Ascending aorta (tissue), 2 donors: ENCODE results near the gene HSPG2. TPM values are rescaled to one million over a fixed set of nuclear protein-coding genes. Genes with fewer than 3 reads are reported as not detected.

ENCODE experiments used
- DNase-seq, 2 donors: peaks; one replicate each; pipeline ENCODE4 v3.0.0-alpha.2; 2019; ENCODE audit warnings: low spot score in 2 of 2
- H3K27ac ChIP-seq, 2 donors: fragments of 200-600 bp; sonication (generic); one replicate each; pipeline ENCODE4 v1.5.1; 2016 to 2017; ENCODE audit warnings: mild to moderate bottlenecking in 1 of 2
- H3K27me3 ChIP-seq: fragments of 200-600 bp; sonication (generic); one replicate; pipeline ENCODE4 v1.5.1; 2017
- H3K36me3 ChIP-seq, 2 donors: fragments of 200-600 bp; sonication (generic); one replicate each; pipeline ENCODE4 v1.5.1; 2016
- H3K4me1 ChIP-seq, 2 donors: fragments of 200-600 bp; sonication (generic); one replicate each; pipeline ENCODE4 v1.5.1; 2016 to 2017; ENCODE audit warnings: mild to moderate bottlenecking in 1 of 2
- H3K4me3 ChIP-seq, 2 donors: fragments of 200-600 bp; sonication (generic); one replicate each; pipeline ENCODE4 v1.5.1; 2016 to 2017; ENCODE audit warnings: mild to moderate bottlenecking in 1 of 2
- H3K9me3 ChIP-seq, 2 donors: fragments of 200-600 bp; sonication (generic); one replicate each; pipeline ENCODE4 v1.5.1; 2016
- intact Hi-C: fragments of 100-400 bp; cut with DNase I; formaldehyde crosslinking; loops from one replicate; pipeline ENCODE4 v1.15.1; 2023
- total RNA-seq: library from RNA; depleted of rRNA; stranded (reverse); fragments of >200 nt; gene quantifications from one replicate; pipeline ENCODE4 v1.1.0, GENCODE V29; 2016
- TF ChIP-seq, protein P1 (sequence below), 3 experiments: fragments of 200-600 bp in 2 of 3; fragments of 450-650 bp in 1 of 3; sonication (generic) in 2 of 3; IDR thresholded peaks; one replicate each; pipeline ENCODE4 v1.5.1; 2016 to 2019; ENCODE audit warnings: antibody characterized with exemption in 3 of 3, mild to moderate bottlenecking in 1 of 3, moderate library complexity in 1 of 3

The HSPG2 gene
- total RNA-seq, 1 donor from 2014 or later, result 1,294 TPM

GRCh38 chr1:21876267-21876666 lies 60.8 kb downstream of the HSPG2 start:
- TF ChIP-seq, protein P1, sequence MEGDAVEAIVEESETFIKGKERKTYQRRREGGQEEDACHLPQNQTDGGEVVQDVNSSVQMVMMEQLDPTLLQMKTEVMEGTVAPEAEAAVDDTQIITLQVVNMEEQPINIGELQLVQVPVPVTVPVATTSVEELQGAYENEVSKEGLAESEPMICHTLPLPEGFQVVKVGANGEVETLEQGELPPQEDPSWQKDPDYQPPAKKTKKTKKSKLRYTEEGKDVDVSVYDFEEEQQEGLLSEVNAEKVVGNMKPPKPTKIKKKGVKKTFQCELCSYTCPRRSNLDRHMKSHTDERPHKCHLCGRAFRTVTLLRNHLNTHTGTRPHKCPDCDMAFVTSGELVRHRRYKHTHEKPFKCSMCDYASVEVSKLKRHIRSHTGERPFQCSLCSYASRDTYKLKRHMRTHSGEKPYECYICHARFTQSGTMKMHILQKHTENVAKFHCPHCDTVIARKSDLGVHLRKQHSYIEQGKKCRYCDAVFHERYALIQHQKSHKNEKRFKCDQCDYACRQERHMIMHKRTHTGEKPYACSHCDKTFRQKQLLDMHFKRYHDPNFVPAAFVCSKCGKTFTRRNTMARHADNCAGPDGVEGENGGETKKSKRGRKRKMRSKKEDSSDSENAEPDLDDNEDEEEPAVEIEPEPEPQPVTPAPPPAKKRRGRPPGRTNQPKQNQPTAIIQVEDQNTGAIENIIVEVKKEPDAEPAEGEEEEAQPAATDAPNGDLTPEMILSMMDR (IDR thresholded peaks at IDR 0.05), result no peak
- H3K27me3 ChIP-seq, result no peaks in the 10 kb centered on the region
- H3K4me1 ChIP-seq, result peaks cover 4 to 5% of the 10 kb centered on the region in 2 donors
- DNase-seq, result no peak
- no peak overlapping the region for H3K27ac ChIP-seq
- no peaks in the 10 kb centered on the region for H3K9me3 ChIP-seq
- peaks cover 96 to 98% of the 10 kb centered on the region in 2 donors for H3K36me3 ChIP-seq
- intact Hi-C loops, result no loop called here
- no peak overlapping the region for H3K4me3 ChIP-seq

- H3K9me3 ChIP-seq, result no peaks in the 10 kb centered on the region
- TF ChIP-seq, protein P1 (IDR thresholded peaks at IDR 0.05), result no peak
- H3K4me1 ChIP-seq, result peaks cover 4 to 6% of the 10 kb centered on the region in 2 donors
- no peak overlapping the region for H3K4me3 ChIP-seq
- H3K36me3 ChIP-seq, result peaks cover 96 to 98% of the 10 kb centered on the region in 2 donors
- no peak for DNase-seq
- H3K27ac ChIP-seq, result no peak overlapping the region
- intact Hi-C loops, result no loop called here
- H3K27me3 ChIP-seq, result no peaks in the 10 kb centered on the region
Measured at GRCh38 chr1:21875621-21876063, 61.5 kb downstream of the HSPG2 start.

- no peak for DNase-seq
- peak overlapping the region; percentile 10 to 22 for H3K27ac ChIP-seq
- peaks cover 93 to 96% of the 10 kb centered on the region in 2 donors for H3K36me3 ChIP-seq
Measured at GRCh38 chr1:21874778-21875547, 62.1 kb downstream of the HSPG2 start.

GRCh38 chr1:21874328-21874727 lies 62.8 kb downstream of the HSPG2 start:
- H3K36me3 ChIP-seq, result peaks cover 86 to 93% of the 10 kb centered on the region in 2 donors
- no peaks in the 10 kb centered on the region for H3K27me3 ChIP-seq
- peaks cover 15 to 17% of the 10 kb centered on the region in 2 donors for H3K4me1 ChIP-seq
- no peak for DNase-seq
- no peaks in the 10 kb centered on the region for H3K9me3 ChIP-seq
- peak overlapping the region; percentile 10 to 22 for H3K27ac ChIP-seq
- no peak overlapping the region for H3K4me3 ChIP-seq
- intact Hi-C loops, result no loop called here
- TF ChIP-seq, protein P1 (IDR thresholded peaks at IDR 0.05), result no peak

More at GRCh38 chr1:21874778-21875547, 62.1 kb downstream of the HSPG2 start:
- TF ChIP-seq, protein P1 (IDR thresholded peaks at IDR 0.05), result no peak
- Histone ChIP-seq H3K4me1 (peaks cover 9 to 13% of the 10 kb centered on the region in 2 donors), H3K4me3 (no peak overlapping the region), H3K27me3 (no peaks in the 10 kb centered on the region), H3K9me3 (no peaks in the 10 kb centered on the region)
- intact Hi-C loops, result no loop called here

- Histone ChIP-seq H3K9me3 (no peaks in the 10 kb centered on the region), H3K27me3 (no peaks in the 10 kb centered on the region), H3K36me3 (peaks cover 81 to 93% of the 10 kb centered on the region in 2 donors), H3K27ac (peak overlapping the region in 1 of 2 donors; percentile 10), H3K4me1 (peaks cover 17% of the 10 kb centered on the region in 2 donors), H3K4me3 (no peak overlapping the region)
- intact Hi-C loops, result no loop called here
- TF ChIP-seq, protein P1 (IDR thresholded peaks at IDR 0.05), result no peak
- no peak for DNase-seq
Measured at GRCh38 chr1:21873761-21874160, 63.3 kb downstream of the HSPG2 start.
